HG03066 (cell line): ENCODE measurements around the gene TAF6.
A peak's percentile ranks its signal among the peaks of the same experiment; 100 is the strongest.

Source experiments
- ATAC-seq: cut with Tn5 transposase; IDR thresholded peaks from one replicate; pipeline ENCODE4 v1.9.1; 2021; ENCODE audit warnings: low read depth; ENCODE audit not compliant: unreplicated experiment

The TAF6 gene

DNA sequence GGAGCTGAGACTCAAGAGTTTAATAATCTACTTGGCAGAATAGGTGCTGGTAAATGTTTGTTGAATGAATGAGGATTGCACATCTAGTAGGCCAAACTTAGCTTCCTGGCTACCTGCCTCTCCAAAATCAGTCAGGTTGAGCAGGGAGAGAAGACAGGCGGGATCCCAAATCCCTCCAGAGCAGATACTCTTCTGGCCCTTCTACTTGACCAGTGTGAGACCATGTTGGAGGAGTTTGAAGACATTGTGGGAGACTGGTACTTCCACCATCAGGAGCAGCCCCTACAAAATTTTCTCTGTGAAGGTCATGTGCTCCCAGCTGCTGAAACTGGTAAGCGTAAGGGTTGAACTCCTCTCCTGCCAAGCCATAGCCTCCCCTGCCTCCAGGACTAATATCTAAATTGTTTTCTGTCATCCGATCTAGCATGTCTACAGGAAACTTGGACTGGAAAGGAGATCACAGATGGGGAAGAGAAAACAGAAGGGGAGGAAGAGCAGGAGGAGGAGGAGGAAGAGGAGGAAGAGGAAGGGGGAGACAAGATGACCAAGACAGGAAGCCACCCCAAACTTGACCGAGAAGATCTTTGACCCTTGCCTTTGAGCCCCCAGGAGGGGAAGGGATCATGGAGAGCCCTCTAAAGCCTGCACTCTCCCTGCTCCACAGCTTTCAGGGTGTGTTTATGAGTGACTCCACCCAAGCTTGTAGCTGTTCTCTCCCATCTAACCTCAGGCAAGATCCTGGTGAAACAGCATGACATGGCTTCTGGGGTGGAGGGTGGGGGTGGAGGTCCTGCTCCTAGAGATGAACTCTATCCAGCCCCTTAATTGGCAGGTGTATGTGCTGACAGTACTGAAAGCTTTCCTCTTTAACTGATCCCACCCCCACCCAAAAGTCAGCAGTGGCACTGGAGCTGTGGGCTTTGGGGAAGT, 5.4 kb upstream of the TAF6 start:
- no peak for ATAC-seq

DNA sequence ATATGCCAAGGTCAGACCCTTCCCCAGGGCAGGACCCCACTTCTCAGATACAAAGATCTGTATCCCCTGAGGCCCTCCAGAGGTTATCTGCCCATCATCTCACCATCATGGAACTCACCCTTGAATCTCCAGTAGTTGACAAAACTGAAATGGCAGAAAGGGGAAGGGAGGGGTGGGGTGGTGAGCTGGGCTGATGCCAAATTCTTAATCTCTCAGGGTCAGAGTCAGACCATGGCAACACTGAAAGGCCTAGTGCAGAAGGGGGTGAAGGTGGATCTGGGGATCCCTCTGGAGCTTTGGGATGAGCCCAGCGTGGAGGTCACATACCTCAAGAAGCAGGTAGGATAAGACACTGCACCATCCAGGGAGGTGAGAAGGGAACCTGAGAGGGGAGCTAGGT, 3.4 kb upstream of the TAF6 start:
- no peak for ATAC-seq

- no peak for ATAC-seq
Observed at GRCh38 chr7:100122067-100122466, 2.9 kb upstream of the TAF6 start.

DNA sequence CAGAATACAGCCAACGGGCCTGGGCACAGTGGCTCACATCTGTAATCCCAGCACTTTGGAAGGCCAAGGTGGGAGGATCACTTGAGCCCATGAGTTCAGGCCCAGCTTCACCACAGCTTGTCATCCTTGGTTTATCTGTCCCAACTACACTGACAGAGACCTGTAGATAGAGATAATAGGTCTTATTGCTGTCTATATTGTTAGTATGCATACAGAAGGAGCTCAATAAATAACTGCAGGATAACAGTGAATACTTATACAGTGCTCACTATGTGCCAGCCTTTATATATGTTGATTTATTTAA, 1.5 kb upstream of the TAF6 start:
- ATAC-seq: no peak

GRCh38 chr7:100119970-100120732, 993 bp upstream of the TAF6 start:
- ATAC-seq: peak; percentile 37

DNA sequence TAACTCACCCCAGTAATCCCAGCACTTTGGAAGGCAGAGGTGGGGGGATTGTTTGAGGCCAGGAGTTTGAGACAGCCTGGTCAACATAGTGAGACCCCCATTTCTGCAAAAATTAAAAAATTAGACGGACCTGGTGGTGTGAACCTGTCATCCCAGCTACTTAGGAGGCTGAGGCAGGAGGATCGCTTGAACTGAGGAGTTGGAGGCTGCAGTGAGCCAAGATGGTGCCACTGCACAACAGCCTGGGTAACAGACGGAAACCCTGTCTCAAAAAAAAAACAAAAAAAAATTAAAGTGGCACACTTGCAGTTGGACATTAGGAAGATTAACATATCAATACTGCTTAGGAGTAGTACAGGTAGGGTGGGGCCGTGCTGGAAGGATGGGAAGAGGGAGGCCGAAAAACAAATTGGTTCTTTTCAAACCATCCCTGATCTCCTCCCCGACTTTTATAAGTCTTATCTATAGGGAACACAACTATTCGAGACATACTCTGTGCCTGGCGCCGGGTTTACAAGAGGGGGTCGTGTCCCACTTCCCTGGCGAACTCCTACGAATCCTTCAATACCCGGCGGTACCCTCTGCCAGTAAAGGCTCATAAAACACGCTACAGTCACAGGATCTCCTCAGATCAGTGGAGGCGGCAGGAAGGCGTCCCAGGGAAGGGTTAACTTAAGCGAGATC, 628 bp downstream of the TAF6 start:
- no peak for ATAC-seq

GRCh38 chr7:100115026-100115425, 4.1 kb downstream of the TAF6 start:
- no peak for ATAC-seq

GRCh38 chr7:100111914-100112313, 7.2 kb downstream of the TAF6 start:
- ATAC-seq: no peak

DNA sequence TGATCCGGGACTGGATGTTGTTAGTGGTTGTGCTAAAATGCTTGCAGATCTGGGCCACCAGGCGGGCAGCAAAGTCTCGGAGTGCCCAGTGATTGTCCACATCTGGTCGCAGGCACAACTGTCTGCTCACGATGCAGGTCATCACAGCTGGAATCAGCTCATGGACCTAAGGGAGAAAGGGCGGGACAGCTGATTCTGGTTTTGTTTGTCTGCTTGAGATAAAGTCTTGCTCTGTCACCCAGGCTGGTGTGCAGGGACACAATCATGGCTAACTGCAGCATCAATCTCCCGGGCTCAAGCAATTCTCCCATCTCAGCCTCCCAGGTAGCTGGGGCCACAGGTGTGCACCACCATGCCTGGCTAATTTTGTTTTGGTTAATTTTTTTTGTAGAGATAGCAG, 8.0 kb downstream of the TAF6 start:
- ATAC-seq: no peak

GRCh38 chr7:100109521-100110163, 9.5 kb downstream of the TAF6 start:
- ATAC-seq: no peak

- ATAC-seq: no peak
Observed at GRCh38 chr7:100107890-100108289, 11.3 kb downstream of the TAF6 start.

DNA sequence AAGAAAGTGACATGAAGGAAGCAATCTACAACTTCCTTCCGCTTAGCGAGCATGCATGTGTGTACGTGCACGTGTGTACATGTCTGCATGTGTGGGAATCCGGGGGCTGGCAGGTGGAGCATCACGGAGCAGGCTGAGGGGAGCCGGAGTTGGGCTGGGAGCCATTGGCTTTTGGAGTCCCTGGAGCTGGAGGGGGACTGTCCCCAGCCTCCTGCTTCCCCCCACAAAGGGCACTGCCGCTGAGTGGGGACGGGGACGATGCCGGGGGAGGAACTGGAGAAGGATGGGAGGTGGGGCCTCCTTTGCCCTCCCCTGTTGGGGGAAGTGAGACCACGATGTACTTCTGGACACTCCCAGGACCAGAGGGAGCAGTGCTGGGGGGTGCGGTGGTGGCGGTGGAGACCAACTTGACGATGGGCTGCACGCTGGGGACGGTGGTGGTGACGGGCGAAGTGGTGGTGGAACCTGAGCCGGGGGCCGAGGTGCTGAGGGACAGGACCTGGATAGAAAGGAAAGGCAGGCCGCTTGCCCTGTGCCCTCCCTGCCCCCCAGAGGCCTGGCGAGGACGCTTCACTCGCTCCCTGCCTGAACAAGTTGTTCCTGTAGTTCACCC, 11.9 kb downstream of the TAF6 start:
- ATAC-seq: no peak

- no peak for ATAC-seq
Observed at GRCh38 chr7:100106633-100107032, 12.5 kb downstream of the TAF6 start.

DNA sequence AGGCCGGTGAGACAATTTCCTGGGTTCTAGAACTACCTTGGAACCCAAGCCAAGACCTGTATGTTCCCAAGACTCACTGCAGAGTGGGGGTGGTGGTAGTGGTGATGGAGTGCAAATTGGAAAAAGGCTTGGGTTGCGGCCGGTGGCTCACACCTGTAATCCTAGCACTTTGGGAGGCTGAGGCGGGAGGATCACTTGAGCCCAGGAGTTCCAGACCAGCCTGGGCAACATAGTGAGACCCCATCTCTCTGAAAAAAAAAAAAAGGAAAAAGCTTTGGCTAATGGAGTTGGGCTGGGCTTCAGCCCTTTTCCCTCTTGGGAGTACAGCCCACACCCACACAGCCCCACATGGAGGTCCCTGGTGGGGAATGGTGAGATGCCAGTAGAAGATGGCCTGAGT, 13.6 kb downstream of the TAF6 start:
- no peak for ATAC-seq

DNA sequence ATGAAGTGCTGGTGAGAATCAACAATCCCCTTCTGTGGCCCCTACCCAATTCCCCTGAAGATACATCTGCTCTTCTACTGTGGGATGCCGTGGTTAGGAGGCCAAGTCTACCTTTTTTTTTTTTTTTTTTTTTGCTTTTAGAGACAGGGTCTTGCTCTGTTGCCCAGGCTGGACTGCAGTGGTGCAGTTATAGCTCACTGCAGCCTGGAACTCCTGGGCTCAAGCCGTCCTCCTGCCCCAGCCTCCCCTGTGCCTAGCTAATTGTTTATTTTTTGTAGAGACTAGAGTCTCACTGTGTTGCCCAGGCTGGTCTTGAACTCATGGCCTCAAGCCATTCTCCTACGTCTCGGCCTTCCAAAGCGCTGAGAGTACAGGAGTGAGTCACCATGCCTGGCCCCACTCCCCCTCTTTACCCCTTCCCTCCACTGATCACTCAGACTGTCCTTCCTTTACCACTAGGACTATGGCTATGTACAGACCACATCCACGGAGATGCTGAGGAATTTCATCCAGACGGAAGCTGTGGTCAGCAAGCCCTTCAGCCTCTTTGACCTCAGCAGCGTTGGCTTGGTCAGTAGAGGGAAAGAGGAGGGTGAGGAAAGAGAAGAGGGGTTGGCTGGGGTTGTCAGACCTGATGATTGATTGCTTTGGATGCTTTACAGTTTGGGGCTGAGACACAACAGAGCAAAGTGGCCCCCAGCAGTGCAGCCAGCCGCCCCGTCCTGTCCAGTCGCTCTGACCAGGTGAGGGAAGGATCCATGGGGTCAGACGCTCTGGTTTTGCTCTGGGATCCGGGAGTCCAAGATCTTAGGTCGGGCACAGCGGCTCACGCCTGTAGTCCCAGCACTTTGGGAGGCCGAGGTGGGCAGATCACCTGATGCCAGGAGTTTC, 16.0 kb downstream of the TAF6 start:
- no peak for ATAC-seq

GRCh38 chr7:100101016-100101862, 17.9 kb downstream of the TAF6 start, which contains the start of the genes AP4M1 and MCM7:
Gene AP4M1 (plus strand): TSS chr7:100101643. CDS start chr7:100101715, 72 bp downstream.
Gene MCM7 (minus strand): TSS chr7:100101397. CDS start chr7:100101294, 103 bp downstream.
- ATAC-seq: peak; percentile 84

DNA sequence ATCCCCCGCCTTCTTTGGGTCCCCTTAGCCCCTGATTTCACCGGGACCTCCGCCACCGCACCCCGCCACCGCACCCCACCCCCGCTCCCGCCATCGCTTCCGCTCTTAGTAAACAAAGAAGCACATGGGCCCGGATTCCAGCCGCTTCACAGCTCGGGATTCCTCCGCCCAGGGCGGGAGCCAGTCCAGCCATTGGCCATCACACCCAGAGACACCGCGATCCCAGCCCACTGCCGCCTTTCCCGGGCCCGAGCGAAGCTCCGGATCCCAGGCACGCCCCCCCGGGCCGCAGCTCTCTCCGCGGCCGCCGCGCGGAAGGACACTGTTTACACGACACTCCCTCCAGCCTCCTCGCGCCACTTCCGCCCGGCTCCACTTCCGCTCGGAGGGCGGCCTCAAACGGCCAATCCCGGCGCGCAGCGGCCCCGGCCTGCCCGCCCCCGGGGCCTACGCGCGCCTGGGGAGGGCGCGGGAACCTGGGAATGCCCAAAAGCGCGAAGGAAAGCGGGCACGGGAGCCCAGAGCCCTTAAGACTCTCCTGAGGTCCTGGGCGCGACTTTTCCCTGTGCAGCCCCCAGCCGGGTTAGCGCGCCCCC, 18.6 kb downstream of the TAF6 start:
- ATAC-seq: peak; percentile 63

DNA sequence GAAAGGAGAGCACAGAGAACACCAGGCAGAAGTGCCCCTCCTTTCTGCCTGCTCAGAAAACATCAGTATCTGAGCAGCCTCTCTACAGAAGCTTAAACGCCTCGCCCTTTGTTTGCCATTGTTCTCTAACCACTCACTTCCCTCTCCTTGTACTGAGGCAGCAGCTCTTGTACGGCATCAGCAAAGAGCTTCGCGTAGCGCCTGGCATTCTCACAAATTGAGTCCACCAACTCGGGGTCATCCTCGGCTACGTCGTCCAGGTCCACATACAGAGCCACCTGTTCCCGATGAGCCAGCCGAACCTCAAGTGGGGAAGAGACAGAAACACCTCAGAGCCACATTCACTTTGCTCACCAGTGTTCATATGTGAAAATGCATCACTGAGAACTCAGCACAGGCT, 19.7 kb downstream of the TAF6 start:
- no peak for ATAC-seq
